HG03097 (cell line): ENCODE measurements around the gene ASPA.
"Not testable (repeated sequence)": the region's sequence is repeated elsewhere in the genome, so short reads cannot be mapped to it uniquely, and the experiment has no call there.

Experiments used
- ATAC-seq: cut with Tn5 transposase; IDR thresholded peaks from one replicate; pipeline ENCODE4 v1.9.1; 2021; ENCODE audit not compliant: unreplicated experiment, low FRiP score

ASPA gene

DNA sequence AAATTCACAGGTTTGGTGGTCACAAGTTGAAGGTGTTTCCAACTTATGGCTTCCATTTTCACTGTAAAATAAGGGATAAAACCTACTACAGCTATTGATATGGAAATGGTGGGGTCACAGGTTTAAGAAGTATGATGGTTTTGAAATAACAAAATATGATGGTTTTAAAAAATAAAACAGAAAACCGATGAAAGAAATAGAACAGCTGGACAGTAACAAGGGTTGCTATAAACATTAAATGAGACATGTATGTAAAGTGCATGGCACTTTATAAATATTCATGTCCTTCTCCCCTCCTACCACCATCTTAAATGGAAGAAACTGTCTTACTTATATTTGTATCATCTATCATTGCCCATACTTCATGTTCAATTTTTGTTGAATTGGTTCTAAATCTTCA, 31.3 kb downstream of the ASPA start:
- ATAC-seq = no peak

DNA sequence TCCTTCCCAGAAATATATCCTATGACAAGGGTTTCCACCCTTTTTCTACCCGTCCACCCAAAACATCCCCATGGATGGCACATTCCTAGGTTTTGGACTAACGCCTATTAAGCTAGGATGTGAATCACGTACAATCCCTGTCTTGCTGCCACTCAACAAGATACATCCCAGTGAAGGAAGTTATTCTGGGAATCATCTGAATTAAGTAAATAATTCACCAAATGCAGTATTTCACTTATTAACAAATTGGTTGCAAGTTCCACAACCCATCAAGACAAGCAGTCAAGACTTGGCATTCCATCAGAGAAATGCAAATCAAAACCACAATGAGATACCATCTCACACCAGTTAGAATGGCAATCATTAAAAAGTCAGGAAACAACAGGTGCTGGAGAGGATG, 32.1 kb downstream of the ASPA start:
- ATAC-seq = no peak

DNA sequence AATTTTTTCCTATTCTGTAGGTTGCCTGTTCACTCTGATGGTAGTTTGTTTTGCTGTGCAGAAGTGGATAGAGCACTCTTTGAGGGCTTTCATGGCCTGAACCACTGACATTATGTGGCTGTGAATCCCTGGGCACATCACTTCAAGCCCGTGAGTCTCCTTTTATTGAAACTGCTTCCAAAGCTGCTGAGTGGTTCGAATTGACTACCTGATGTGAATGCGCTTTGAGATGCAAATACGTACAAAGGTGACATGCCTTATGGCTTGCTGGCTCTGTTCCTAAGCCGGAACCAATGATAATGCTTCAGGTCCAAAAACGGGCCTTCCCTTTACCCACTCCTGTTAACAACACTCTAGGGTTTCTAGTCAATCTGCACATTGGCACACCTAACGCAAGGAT, 34.3 kb downstream of the ASPA start:
- ATAC-seq = no peak

- no peak for ATAC-seq
Observed at GRCh38 chr17:3511852-3512504, 36.2 kb downstream of the ASPA start.

GRCh38 chr17:3512505-3513171, 36.8 kb downstream of the ASPA start:
- no peak for ATAC-seq

GRCh38 chr17:3513305-3514035, 37.7 kb downstream of the ASPA start:
- no peak for ATAC-seq

DNA sequence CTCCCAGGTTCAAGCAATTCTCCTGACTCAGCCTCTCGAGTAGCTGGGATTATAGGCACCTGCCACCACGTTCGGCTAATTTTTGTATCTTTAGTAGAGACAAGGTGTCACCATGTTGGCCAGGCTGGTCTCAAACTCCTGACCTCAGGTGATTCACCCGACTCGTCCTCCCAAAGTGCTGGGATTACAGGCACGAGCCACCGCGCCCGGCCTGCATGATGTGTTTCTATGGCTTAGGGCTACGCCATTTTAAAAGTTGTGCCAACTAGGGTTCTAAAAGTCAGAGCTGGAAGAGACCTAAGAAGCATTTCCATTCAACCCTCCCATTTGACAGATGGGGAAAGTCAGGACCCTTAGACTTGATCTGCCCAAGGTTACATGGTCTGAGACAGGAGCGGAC, 38.4 kb downstream of the ASPA start:
- ATAC-seq = not testable (repeated sequence)

GRCh38 chr17:3514873-3515272, 39.1 kb downstream of the ASPA start:
- ATAC-seq = no peak

GRCh38 chr17:3519472-3519871, 43.7 kb downstream of the ASPA start:
- not testable (repeated sequence) for ATAC-seq

DNA sequence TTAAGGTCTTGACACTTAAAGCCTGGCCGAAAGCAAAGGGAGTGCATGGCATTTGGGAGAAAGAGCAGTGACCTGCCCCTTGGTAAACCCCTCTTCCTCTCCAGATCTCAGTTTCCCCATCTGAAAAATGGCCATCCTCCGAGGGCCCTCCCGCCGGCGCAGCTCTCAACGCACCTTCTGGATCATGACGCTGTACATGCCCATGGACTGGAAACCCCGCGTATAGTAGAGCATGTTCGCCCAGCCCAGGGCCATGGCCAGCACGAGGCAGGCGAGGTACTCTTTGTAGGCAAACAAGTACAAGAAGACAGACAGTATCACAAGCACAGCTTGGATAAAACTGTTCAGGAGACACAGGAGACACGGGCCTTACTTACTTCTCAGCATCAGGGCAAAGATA, 48.2 kb downstream of the ASPA start:
- ATAC-seq = no peak

- no peak for ATAC-seq
Observed at GRCh38 chr17:3526491-3526890, 50.7 kb downstream of the ASPA start.

- ATAC-seq = no peak
Observed at GRCh38 chr17:3526971-3527370, 51.2 kb downstream of the ASPA start.

GRCh38 chr17:3527468-3527867, 51.7 kb downstream of the ASPA start:
- ATAC-seq = no peak

- ATAC-seq = no peak
Observed at GRCh38 chr17:3527896-3528295, 52.1 kb downstream of the ASPA start.

GRCh38 chr17:3528403-3528851, 52.6 kb downstream of the ASPA start:
- no peak for ATAC-seq

- ATAC-seq = no peak
Observed at GRCh38 chr17:3528880-3529511, 53.2 kb downstream of the ASPA start.

DNA sequence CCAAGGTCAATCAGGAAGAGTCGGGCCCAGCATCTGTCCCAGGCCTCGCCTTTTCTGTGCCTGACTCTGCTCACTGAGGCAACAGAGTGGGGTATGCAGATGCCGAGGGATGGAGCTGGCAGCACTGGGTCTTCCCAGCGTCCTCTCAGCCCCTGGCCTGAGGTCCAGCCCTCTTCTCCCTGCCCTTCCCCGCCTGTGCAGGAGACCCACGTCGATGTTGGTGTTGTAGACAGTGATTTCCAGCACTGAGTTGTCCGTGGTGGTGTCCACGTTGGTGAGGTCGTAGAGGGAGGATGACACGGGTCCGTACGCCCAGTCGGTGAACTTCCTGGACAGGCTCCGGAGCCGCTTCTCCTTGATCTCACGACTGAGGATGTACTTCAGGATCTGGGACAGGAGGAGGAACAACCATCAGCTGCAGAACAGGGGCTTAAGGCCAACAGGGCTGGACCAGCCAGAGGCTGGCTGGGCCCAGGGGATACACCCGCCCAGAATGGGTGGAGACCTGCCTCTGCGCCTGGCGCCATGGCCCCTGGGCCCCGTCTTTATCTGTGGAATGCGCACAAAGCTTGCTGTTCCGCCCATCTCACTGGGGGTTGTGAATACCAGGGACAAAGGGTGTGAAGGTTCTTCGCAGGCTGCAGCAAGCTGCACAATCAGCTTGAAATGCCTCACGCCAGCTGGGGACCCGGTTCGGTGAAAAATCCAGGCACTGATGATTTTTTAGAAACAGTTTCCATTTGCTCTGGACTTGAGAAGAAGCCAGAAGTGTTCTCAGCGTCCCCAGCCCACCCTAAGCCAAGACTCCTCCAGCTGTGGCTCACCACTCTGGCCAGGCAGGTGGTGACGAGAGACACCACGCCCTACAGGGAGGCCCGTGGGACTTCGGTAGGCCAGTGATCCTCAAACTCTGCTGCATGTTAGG, 54.3 kb downstream of the ASPA start:
- ATAC-seq = no peak

- ATAC-seq = no peak
Observed at GRCh38 chr17:3531266-3532101, 55.7 kb downstream of the ASPA start.

DNA sequence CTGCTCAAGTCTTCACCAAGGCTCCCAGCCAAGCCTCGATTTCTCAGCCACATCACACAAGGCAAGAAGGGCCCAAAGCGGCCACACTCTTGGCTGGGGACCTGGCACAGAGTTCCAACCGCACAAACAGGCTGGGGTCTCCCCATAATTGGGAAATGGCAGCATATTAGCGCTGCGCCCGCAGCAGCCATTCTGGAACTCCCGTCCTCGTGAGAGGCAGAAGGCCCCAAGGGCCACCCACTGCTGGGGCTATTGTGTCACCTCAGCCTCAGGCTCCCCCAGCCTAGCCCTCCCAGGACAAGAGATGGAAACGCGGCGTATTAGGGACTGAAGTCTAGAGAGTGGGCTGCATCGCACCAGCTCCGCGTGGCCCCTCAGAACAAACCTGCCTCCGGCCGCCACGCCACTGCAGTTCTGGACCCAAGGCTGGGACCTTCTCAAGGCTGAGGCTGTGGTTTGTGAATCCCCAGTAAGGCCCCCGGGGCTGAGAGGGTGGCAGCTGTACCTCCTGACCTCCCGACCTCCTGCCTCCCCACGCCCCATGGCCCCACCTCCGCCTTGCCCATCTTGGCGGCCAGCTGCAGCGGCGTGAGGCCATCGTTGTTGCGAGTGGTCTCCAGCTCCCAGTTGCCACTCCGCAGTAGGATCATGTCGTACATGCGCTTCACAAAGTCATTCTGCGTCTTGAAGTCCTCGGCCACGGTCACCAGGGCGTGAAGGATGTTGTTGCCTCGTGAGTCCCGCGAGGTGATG, 56.5 kb downstream of the ASPA start:
- ATAC-seq = no peak
